ENCODE data around the gene FLOT2.

Gene FLOT2

GRCh38 chr17:28912938-28913333 lies 15.4 kb upstream of the FLOT2 start:
- no peak for DNase-seq
- Mint-ChIP-seq H3K27me3 (ENCODE audit: low read depth, poor library complexity) (peaks cover 2% of the 10 kb centered on the region), H3K36me3 (ENCODE audit: low read depth) (peaks cover 81% of the 10 kb centered on the region), H3K4me3 (no peak overlapping the region), H3K27ac (peak overlapping the region; percentile 35), H3K4me1 (no peaks in the 10 kb centered on the region), H3K9me3 (no peaks in the 10 kb centered on the region)
- TF ChIP-seq CTCF (IDR thresholded peaks at IDR 0.05) = no peak

- Mint-ChIP-seq H3K36me3 (ENCODE audit: low read depth) (peaks cover 76% of the 10 kb centered on the region), H3K4me3 (no peak overlapping the region), H3K27me3 (ENCODE audit: low read depth, poor library complexity) (peaks cover 2% of the 10 kb centered on the region), H3K4me1 (no peaks in the 10 kb centered on the region), H3K9me3 (no peaks in the 10 kb centered on the region), H3K27ac (peak overlapping the region; percentile 48)
- DNase-seq = no peak
- TF ChIP-seq CTCF (IDR thresholded peaks at IDR 0.05) = no peak
Observed at GRCh38 chr17:28912281-28912937, 14.9 kb upstream of the FLOT2 start.

GRCh38 chr17:28911411-28912045 lies 14.0 kb upstream of the FLOT2 start:
- H3K36me3 Mint-ChIP-seq (ENCODE audit: low read depth) = peaks cover 67% of the 10 kb centered on the region
- DNase-seq = no peak
- TF ChIP-seq CTCF (IDR thresholded peaks at IDR 0.05) = no peak
- no peaks in the 10 kb centered on the region for H3K9me3 Mint-ChIP-seq
- peaks cover 3% of the 10 kb centered on the region for H3K27me3 Mint-ChIP-seq (ENCODE audit: low read depth, poor library complexity)
- H3K27ac Mint-ChIP-seq = no peak overlapping the region
- H3K4me1 Mint-ChIP-seq = no peaks in the 10 kb centered on the region
- H3K4me3 Mint-ChIP-seq = no peak overlapping the region

GRCh38 chr17:28910534-28910933 lies 13.0 kb upstream of the FLOT2 start:
- DNase-seq = no peak
- Mint-ChIP-seq H3K27me3 (ENCODE audit: low read depth, poor library complexity) (peaks cover 3% of the 10 kb centered on the region), H3K4me3 (no peak overlapping the region), H3K36me3 (ENCODE audit: low read depth) (peaks cover 59% of the 10 kb centered on the region), H3K4me1 (no peaks in the 10 kb centered on the region), H3K27ac (no peak overlapping the region), H3K9me3 (no peaks in the 10 kb centered on the region)
- no peak for TF ChIP-seq CTCF (IDR thresholded peaks at IDR 0.05)

- Mint-ChIP-seq H3K4me3 (no peak overlapping the region), H3K27me3 (ENCODE audit: low read depth, poor library complexity) (peaks cover 3% of the 10 kb centered on the region), H3K27ac (no peak overlapping the region), H3K4me1 (peaks cover 13% of the 10 kb centered on the region), H3K36me3 (ENCODE audit: low read depth) (peaks cover 43% of the 10 kb centered on the region), H3K9me3 (no peaks in the 10 kb centered on the region)
- TF ChIP-seq CTCF (IDR thresholded peaks at IDR 0.05) = no peak
- DNase-seq = no peak
Observed at GRCh38 chr17:28908640-28909167, 11.2 kb upstream of the FLOT2 start.

Data from nephron progenitor cell (in vitro differentiated cells).